ENCODE data around the gene THSD7B. TPM values are rescaled to one million over a fixed set of nuclear protein-coding genes. Genes with fewer than 3 reads are reported as not detected.

Gene THSD7B, protein sequence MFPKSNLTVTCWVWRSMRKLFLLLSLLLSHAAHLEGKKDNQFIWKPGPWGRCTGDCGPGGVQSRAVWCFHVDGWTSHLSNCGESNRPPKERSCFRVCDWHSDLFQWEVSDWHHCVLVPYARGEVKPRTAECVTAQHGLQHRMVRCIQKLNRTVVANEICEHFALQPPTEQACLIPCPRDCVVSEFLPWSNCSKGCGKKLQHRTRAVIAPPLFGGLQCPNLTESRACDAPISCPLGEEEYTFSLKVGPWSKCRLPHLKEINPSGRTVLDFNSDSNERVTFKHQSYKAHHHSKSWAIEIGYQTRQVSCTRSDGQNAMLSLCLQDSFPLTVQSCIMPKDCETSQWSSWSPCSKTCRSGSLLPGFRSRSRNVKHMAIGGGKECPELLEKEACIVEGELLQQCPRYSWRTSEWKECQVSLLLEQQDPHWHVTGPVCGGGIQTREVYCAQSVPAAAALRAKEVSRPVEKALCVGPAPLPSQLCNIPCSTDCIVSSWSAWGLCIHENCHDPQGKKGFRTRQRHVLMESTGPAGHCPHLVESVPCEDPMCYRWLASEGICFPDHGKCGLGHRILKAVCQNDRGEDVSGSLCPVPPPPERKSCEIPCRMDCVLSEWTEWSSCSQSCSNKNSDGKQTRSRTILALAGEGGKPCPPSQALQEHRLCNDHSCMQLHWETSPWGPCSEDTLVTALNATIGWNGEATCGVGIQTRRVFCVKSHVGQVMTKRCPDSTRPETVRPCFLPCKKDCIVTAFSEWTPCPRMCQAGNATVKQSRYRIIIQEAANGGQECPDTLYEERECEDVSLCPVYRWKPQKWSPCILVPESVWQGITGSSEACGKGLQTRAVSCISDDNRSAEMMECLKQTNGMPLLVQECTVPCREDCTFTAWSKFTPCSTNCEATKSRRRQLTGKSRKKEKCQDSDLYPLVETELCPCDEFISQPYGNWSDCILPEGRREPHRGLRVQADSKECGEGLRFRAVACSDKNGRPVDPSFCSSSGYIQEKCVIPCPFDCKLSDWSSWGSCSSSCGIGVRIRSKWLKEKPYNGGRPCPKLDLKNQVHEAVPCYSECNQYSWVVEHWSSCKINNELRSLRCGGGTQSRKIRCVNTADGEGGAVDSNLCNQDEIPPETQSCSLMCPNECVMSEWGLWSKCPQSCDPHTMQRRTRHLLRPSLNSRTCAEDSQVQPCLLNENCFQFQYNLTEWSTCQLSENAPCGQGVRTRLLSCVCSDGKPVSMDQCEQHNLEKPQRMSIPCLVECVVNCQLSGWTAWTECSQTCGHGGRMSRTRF (N-terminal part only)
- total RNA-seq = 1 to 10 TPM in 1 of 2 donors, under 1 TPM in 1; 0.51 to 5.4 TPM

DNA sequence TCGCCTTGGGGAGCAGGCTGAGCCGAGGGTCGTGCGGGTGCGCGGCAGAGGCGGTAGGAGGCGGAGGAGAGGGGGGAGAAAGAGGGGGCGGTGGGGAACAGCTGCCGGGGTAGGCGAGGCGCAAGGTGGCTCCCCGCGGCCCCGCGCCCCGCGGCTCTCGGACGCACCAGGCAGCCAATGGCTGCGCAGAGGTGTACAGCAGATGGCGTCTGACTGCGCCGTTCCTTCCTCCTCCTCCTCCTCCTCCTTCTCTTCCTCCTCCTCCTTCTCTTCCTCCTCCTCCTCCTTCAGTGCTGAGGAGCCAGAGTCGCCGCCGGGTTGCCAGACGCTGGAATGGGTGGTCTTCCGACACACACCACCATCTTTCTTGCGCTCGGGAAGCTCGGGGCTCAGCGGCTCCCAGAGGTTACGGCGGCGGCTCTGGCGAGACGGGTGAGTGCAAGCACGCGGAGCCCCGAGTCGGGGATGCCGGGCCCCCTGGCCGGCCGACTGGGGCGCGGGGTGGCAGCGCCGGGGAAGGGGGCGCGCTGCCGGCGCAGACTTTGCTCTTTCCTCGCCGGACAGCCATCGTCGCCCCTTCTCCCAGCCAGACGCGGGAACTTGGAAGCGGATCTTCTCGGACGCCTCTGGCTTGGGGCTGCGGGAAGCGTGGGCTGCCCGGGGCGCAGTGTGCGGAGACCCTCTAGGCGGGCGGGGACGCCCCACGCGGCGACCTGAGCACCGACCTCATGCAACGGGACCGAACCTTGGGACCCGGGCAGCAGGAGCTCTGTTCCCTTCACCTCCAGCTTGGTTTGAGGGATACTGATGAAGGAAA lies at the start of gene THSD7B:
THSD7B (plus strand) TSS at position 290 of the 817 bp plus-strand sequence. CDS start 116,634 bp downstream, outside the sequence.
- Histone ChIP-seq H3K27ac (no peak within 1 kb of the TSS), H3K36me3 (no peaks in the 10 kb centered on the region), H3K4me1 (replicated peaks) (no peaks in the 10 kb centered on the region), H3K27me3 (replicated peaks; ENCODE audit: insufficient read depth) (no peaks in the 10 kb centered on the region), H3K4me3 (peak within 1 kb of the TSS; percentile 37 to 45), H3K9me3 (no peaks in the 10 kb centered on the region)
- intact Hi-C loops (cut with DNase I) = no loop called here
- no peak for DNase-seq (ENCODE audit: low spot score)
- under 1% methylated on average over 52 of the region's 77 CpGs for WGBS
- TF ChIP-seq, protein P1, sequence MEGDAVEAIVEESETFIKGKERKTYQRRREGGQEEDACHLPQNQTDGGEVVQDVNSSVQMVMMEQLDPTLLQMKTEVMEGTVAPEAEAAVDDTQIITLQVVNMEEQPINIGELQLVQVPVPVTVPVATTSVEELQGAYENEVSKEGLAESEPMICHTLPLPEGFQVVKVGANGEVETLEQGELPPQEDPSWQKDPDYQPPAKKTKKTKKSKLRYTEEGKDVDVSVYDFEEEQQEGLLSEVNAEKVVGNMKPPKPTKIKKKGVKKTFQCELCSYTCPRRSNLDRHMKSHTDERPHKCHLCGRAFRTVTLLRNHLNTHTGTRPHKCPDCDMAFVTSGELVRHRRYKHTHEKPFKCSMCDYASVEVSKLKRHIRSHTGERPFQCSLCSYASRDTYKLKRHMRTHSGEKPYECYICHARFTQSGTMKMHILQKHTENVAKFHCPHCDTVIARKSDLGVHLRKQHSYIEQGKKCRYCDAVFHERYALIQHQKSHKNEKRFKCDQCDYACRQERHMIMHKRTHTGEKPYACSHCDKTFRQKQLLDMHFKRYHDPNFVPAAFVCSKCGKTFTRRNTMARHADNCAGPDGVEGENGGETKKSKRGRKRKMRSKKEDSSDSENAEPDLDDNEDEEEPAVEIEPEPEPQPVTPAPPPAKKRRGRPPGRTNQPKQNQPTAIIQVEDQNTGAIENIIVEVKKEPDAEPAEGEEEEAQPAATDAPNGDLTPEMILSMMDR (IDR thresholded peaks at IDR 0.05) = no peak
- TF ChIP-seq POLR2A (IDR thresholded peaks at IDR 0.05) (no peak), POLR2AphosphoS5 (IDR thresholded peaks at IDR 0.05) (no peak)

DNA sequence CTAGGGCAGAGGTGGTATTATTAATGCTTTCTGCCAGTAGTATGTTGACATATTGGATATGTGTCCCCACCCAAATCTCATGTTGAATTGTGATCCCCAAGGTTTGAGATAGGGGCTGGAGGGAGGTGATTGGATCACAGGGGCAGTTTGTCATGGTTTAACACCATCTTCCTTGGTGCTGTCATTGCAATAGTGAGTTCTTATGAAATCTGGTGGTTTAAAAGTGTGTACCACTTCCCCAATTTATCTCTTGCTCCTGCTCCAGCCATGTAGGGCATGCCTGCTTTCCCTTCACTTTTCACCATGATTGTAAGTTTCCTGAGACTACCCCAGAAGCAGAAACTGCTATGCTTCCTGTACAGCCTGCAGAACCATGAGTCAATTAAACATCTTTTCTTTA lies 47.1 kb upstream of the THSD7B start:
- Histone ChIP-seq H3K4me1 (replicated peaks) (no peaks in the 10 kb centered on the region), H3K27me3 (replicated peaks; ENCODE audit: insufficient read depth) (no peaks in the 10 kb centered on the region), H3K27ac (no peak overlapping the region), H3K9me3 (no peaks in the 10 kb centered on the region), H3K4me3 (no peak overlapping the region), H3K36me3 (no peaks in the 10 kb centered on the region)
- TF ChIP-seq, protein P1 (IDR thresholded peaks at IDR 0.05) = no peak
- TF ChIP-seq POLR2AphosphoS5 (IDR thresholded peaks at IDR 0.05) (no peak), POLR2A (IDR thresholded peaks at IDR 0.05) (no peak)
- DNase-seq (ENCODE audit: low spot score) = no peak
- intact Hi-C loops (cut with DNase I) = no loop called here

DNA sequence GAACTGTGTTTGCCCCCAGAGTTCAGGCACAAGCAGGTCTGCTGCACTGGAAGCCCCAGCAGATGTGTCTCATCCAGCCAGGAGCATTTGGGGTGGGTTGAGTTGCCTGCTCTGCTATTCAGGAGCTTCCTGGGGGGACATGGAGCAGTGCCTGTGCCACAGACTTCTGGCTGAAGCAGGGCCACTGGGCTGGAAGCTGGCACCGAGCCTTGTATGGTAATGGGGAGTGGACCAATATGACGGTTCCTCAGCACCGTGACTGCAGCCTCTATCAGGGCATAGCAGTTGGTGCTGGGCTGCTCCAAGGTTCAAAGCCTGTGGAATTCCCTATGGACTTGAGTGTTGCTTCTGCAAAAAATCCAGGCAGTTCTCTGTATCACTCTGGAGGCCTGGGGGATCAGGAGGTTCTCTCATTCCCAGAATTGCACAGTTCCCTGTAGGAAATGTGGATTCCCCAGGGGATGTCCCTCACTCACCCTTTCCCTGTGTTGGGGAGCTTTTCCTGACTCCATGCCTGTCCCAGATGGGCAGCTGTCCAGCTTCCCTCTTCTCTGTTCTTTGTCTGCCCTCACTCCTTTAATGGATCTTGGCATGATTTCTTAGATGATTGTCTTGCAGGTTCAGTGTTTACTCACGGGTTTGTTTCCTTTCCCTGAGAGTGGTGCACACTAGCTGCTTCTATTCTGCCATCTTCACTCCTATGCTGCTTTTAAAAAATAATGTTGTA lies 37.2 kb upstream of the THSD7B start:
- Histone ChIP-seq H3K4me1 (replicated peaks) (no peaks in the 10 kb centered on the region), H3K4me3 (no peak overlapping the region), H3K36me3 (no peaks in the 10 kb centered on the region), H3K9me3 (no peaks in the 10 kb centered on the region), H3K27me3 (replicated peaks; ENCODE audit: insufficient read depth) (no peaks in the 10 kb centered on the region), H3K27ac (no peak overlapping the region)
- TF ChIP-seq, protein P1 (IDR thresholded peaks at IDR 0.05) = no peak
- TF ChIP-seq POLR2AphosphoS5 (IDR thresholded peaks at IDR 0.05) (no peak), POLR2A (IDR thresholded peaks at IDR 0.05) (no peak)
- DNase-seq (ENCODE audit: low spot score) = no peak
- intact Hi-C loops (cut with DNase I) = no loop called here
- WGBS = 72% methylated on average over 4 of the region's 4 CpGs

DNA sequence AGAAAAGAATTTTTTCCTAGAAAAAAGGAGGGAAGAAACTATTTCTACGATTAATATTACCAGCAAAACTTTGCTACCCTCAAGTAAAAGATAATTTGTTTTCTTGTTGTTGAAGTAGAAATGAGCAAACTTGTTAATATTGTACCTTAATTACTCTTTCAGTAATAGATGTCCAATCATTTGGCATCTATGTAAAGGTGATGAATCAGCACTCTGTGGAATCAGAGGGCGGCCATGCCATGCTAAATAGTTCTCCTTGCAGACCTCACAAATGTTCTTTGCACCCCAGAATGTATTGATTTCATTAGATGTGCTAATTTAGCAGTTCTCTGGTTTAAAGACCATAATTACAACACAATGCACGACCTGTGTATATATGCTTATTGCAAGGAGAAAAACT lies 29.1 kb upstream of the THSD7B start:
- DNase-seq (ENCODE audit: low spot score) = no peak
- TF ChIP-seq POLR2AphosphoS5 (IDR thresholded peaks at IDR 0.05) (no peak), POLR2A (IDR thresholded peaks at IDR 0.05) (no peak)
- TF ChIP-seq, protein P1 (IDR thresholded peaks at IDR 0.05) = no peak
- no peak overlapping the region for H3K4me3 ChIP-seq
- intact Hi-C loops (cut with DNase I) = no loop called here
- no peak overlapping the region for H3K27ac ChIP-seq
- no peaks in the 10 kb centered on the region for H3K36me3 ChIP-seq
- H3K27me3 ChIP-seq (replicated peaks; ENCODE audit: insufficient read depth) = no peaks in the 10 kb centered on the region
- no peaks in the 10 kb centered on the region for H3K9me3 ChIP-seq
- WGBS = 77% methylated on average over 3 of the region's 3 CpGs
- H3K4me1 ChIP-seq (replicated peaks) = no peaks in the 10 kb centered on the region

Data from prostate gland (tissue), 2 donors.